Thymus (tissue), 11 donors: ENCODE results near the gene RUVBL1. TPM values are rescaled to one million over a fixed set of nuclear protein-coding genes. Genes with fewer than 3 reads are reported as not detected.

ENCODE experiments used
- DNase-seq, 9 donors: peaks; one replicate each; pipeline ENCODE4 v3.0.0-alpha.2; 2013; ENCODE audit warnings: low spot score in 9 of 9, low read depth in 6 of 9, missing footprints in 1 of 9
- H3K27ac ChIP-seq, 2 donors: one replicate each; pipeline ENCODE4 v1.5.1; 2013; ENCODE audit warnings: control low read depth in 1 of 2, low read depth in 1 of 2, low read length in 1 of 2, mild to moderate bottlenecking in 1 of 2, moderate library complexity in 1 of 2
- H3K27me3 ChIP-seq, 2 donors: one replicate each; pipeline ENCODE4 v1.5.1; 2013; ENCODE audit warnings: low read length in 1 of 2; ENCODE audit not compliant: control insufficient read depth in 2 of 2, insufficient read depth in 1 of 2
- H3K36me3 ChIP-seq, 2 donors: one replicate each; pipeline ENCODE4 v1.5.1; 2013; ENCODE audit warnings: low read length in 1 of 2, mild to moderate bottlenecking in 1 of 2, moderate library complexity in 1 of 2; ENCODE audit not compliant: control insufficient read depth in 2 of 2, insufficient read depth in 2 of 2
- H3K4me1 ChIP-seq, 2 donors: one replicate each; pipeline ENCODE4 v1.5.1; 2013; ENCODE audit warnings: low read length in 2 of 2; ENCODE audit not compliant: control insufficient read depth in 2 of 2, insufficient read depth in 2 of 2
- H3K4me3 ChIP-seq, 2 donors: one replicate each; pipeline ENCODE4 v1.5.1; 2013; ENCODE audit warnings: low read length in 2 of 2, control low read depth in 1 of 2, mild to moderate bottlenecking in 1 of 2
- H3K9me3 ChIP-seq, 2 donors: one replicate each; pipeline ENCODE4 v1.5.1; 2013; ENCODE audit warnings: low read length in 1 of 2, mild to moderate bottlenecking in 1 of 2; ENCODE audit not compliant: control insufficient read depth in 2 of 2, insufficient read depth in 1 of 2
- WGBS: extraction: QIAGEN DNeasy Blood & Tissue Kit; methylation state at CpG from one replicate; pipeline ENCODE4 v1.1.7; 2013; 5-methylcytosine and 5-hydroxymethylcytosine counted together
- polyA plus RNA-seq: library from polyadenylated mRNA; stranded (reverse); fragments of 200-250 nt; gene quantifications from one replicate; pipeline ENCODE4 v1.2.3, GENCODE V29; 2013
- total RNA-seq: library from RNA; stranded (reverse); fragments of 120-200 nt; gene quantifications from one replicate; pipeline ENCODE4 v1.2.4, GENCODE V29; 2013
- donor health status: healthy.

RUVBL1 gene
- total and polyA plus RNA-seq, 2 donors: 25.9 to 75.0 TPM

- peaks cover 7 to 12% of the 10 kb centered on the region in 2 donors for H3K4me1 ChIP-seq
- H3K27ac ChIP-seq: no peak overlapping the region
- peaks cover 10 to 27% of the 10 kb centered on the region in 2 donors for H3K36me3 ChIP-seq
- WGBS: 100% methylated on average over 1 of the region's 1 CpG
- H3K9me3 ChIP-seq: no peaks in the 10 kb centered on the region
- H3K27me3 ChIP-seq: no peaks in the 10 kb centered on the region
- no peak overlapping the region for H3K4me3 ChIP-seq
- no peak for DNase-seq
These were observed 1.6 kb downstream of the RUVBL1 start for GRCh38 chr3:128122013-128122412.

- Histone ChIP-seq H3K27ac (peak overlapping the region in 1 of 2 donors; percentile 5), H3K9me3 (no peaks in the 10 kb centered on the region), H3K4me3 (no peak overlapping the region), H3K4me1 (peaks cover 0 to 8% of the 10 kb centered on the region in 2 donors), H3K27me3 (no peaks in the 10 kb centered on the region), H3K36me3 (peaks cover 46 to 69% of the 10 kb centered on the region in 2 donors)
- DNase-seq: peak in 1 of 9 donors; percentile 9
- 88% methylated on average over 9 of the region's 9 CpGs for WGBS
These were observed 9.5 kb downstream of the RUVBL1 start for GRCh38 chr3:128113817-128114794.

GRCh38 chr3:128112357-128112968, 11.1 kb downstream of the RUVBL1 start:
- Histone ChIP-seq H3K27me3 (no peaks in the 10 kb centered on the region), H3K4me3 (no peak overlapping the region), H3K4me1 (peaks cover 0 to 8% of the 10 kb centered on the region in 2 donors), H3K36me3 (peaks cover 45 to 71% of the 10 kb centered on the region in 2 donors), H3K27ac (no peak overlapping the region), H3K9me3 (no peaks in the 10 kb centered on the region)
- 92% methylated on average over 7 of the region's 7 CpGs for WGBS
- DNase-seq: peak in 1 of 9 donors; percentile 30

GRCh38 chr3:128111147-128111546, 12.5 kb downstream of the RUVBL1 start:
- Histone ChIP-seq H3K9me3 (no peaks in the 10 kb centered on the region), H3K27me3 (no peaks in the 10 kb centered on the region), H3K4me3 (no peak overlapping the region), H3K27ac (no peak overlapping the region), H3K4me1 (peaks cover 0 to 8% of the 10 kb centered on the region in 2 donors), H3K36me3 (peaks cover 48 to 75% of the 10 kb centered on the region in 2 donors)
- 99% methylated on average over 5 of the region's 5 CpGs for WGBS
- no peak for DNase-seq

GRCh38 chr3:128107834-128108233, 15.8 kb downstream of the RUVBL1 start:
- Histone ChIP-seq H3K27ac (no peak overlapping the region), H3K4me1 (no peaks in the 10 kb centered on the region), H3K36me3 (peaks cover 44 to 78% of the 10 kb centered on the region in 2 donors), H3K4me3 (no peak overlapping the region), H3K27me3 (no peaks in the 10 kb centered on the region), H3K9me3 (no peaks in the 10 kb centered on the region)
- 95% methylated on average over 8 of the region's 8 CpGs for WGBS
- DNase-seq: no peak

GRCh38 chr3:128103136-128103676, 20.4 kb downstream of the RUVBL1 start:
- Histone ChIP-seq H3K27ac (no peak overlapping the region), H3K36me3 (peaks cover 47 to 78% of the 10 kb centered on the region in 2 donors), H3K4me3 (no peak overlapping the region), H3K27me3 (no peaks in the 10 kb centered on the region), H3K9me3 (no peaks in the 10 kb centered on the region), H3K4me1 (no peaks in the 10 kb centered on the region)
- 98% methylated on average over 5 of the region's 5 CpGs for WGBS
- no peak for DNase-seq

- Histone ChIP-seq H3K9me3 (no peaks in the 10 kb centered on the region), H3K36me3 (peaks cover 55 to 85% of the 10 kb centered on the region in 2 donors), H3K27me3 (no peaks in the 10 kb centered on the region), H3K4me3 (no peak overlapping the region), H3K4me1 (no peaks in the 10 kb centered on the region), H3K27ac (no peak overlapping the region)
- no peak for DNase-seq
- WGBS: 95% methylated on average over 2 of the region's 2 CpGs
These were observed 23.0 kb downstream of the RUVBL1 start for GRCh38 chr3:128100638-128101037.

GRCh38 chr3:128100161-128100560, 23.5 kb downstream of the RUVBL1 start:
- H3K4me3 ChIP-seq: no peak overlapping the region
- WGBS: 99% methylated on average over 3 of the region's 3 CpGs
- peaks cover 59 to 86% of the 10 kb centered on the region in 2 donors for H3K36me3 ChIP-seq
- H3K27ac ChIP-seq: no peak overlapping the region
- no peaks in the 10 kb centered on the region for H3K27me3 ChIP-seq
- no peaks in the 10 kb centered on the region for H3K4me1 ChIP-seq
- DNase-seq: no peak
- H3K9me3 ChIP-seq: no peaks in the 10 kb centered on the region

GRCh38 chr3:128098234-128098633, 25.4 kb downstream of the RUVBL1 start:
- H3K27me3 ChIP-seq: no peaks in the 10 kb centered on the region
- DNase-seq: no peak
- peaks cover 0 to 8% of the 10 kb centered on the region in 2 donors for H3K4me1 ChIP-seq
- H3K36me3 ChIP-seq: peaks cover 56 to 87% of the 10 kb centered on the region in 2 donors
- WGBS: 98% methylated on average over 6 of the region's 6 CpGs
- H3K27ac ChIP-seq: no peak overlapping the region
- no peak overlapping the region for H3K4me3 ChIP-seq
- no peaks in the 10 kb centered on the region for H3K9me3 ChIP-seq
